A673 (cell line): ENCODE measurements around the gene PSMG4.

Experiments
- CTCF ChIP-seq: fragments of 300-800, 200-600 bp; sonication (generic); conservative IDR thresholded peaks from 2 replicates; pipeline ENCODE4 v1.5.1; 2017; ENCODE audit warnings: low read depth, mild to moderate bottlenecking, antibody characterized with exemption, low read length, moderate library complexity, mixed read lengths
- EZH2 ChIP-seq: fragments of 200-600 bp; sonication (generic); IDR thresholded peaks from 2 replicates; pipeline ENCODE4 v1.6.1; 2017; ENCODE audit warnings: borderline replicate concordance, low read depth, mild to moderate bottlenecking, mixed read lengths, antibody characterized with exemption, low read length; ENCODE audit not compliant: poor library complexity, severe bottlenecking

- no peak for TF ChIP-seq CTCF
- no peak for TF ChIP-seq EZH2
These were observed 8.9 kb upstream of the PSMG4 start for GRCh38 chr6:3249821-3250220.
